Activated CD4-positive, alpha-beta T cell treated with anti-CD3 and anti-CD28 coated beads, Interleukin-2, amount 50 U/mL, for 4 hours (primary cell): Measurements from ENCODE around the gene LRRC61.
"Not testable (repeated sequence)": the region's sequence is repeated elsewhere in the genome, so short reads cannot be mapped to it uniquely, and the experiment has no call there.

ENCODE experiments used
- DNase-seq, 2 experiments: peaks; one replicate each; pipeline ENCODE4 v3.0.0-alpha.2; 2020

LRRC61 gene

DNA sequence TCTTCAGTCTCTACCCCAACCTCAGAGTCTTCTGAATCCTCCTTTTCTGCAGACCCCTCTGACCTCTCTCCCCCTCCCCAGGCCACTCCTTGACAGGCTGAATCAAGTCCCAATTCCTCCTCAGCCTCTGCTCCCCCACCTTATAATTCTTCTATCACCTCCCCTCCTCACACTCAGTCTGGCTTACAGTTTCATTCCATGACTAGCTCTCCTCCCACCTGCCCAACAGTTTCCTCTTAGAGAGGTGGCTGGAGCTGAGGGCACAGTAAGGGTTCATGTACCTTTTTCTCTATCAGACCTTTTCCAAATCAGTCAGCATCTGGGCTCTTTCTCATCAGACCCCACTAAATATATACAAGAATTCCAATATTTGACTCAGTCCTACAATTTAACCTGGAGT lies 14.6 kb upstream of the LRRC61 start:
- no peak for DNase-seq

DNA sequence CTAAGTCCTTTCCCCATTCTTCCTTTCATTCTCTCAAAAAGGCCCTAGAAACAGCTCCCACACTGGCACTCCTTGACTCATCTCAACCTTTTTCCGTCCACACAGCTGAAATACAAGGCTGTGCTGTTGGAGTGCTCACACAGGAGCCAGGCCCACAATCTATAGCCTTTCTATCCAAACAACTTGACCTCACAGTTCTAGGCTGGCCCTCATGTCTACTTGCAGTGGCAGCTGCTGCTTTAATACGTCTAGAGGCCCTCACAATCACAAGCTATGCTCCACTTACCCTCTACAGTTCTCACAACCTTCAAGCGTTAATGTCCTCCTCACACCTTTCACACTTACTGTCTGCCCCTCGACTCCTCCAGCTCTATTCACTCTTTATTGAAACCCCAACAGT lies 12.0 kb upstream of the LRRC61 start:
- DNase-seq: no peak

DNA sequence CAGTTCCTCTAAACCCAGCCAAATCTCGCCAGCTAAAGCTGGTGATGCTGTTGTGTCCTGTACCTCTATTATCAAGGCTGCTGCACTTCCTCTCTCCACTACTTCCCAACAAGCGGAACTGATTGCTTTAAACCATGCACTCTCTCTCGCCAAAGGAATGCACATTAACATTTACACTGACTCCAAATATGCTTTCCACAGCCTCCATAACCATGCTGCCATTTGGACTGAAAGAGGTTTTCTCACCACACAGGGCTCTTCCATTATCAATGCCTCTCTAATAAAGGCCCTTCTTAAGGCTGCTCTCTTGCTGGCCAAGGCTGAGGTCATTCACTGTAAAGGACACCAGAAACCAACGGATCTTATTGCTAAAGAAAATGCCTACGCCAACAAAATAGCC lies 11.4 kb upstream of the LRRC61 start:
- no peak for DNase-seq

DNA sequence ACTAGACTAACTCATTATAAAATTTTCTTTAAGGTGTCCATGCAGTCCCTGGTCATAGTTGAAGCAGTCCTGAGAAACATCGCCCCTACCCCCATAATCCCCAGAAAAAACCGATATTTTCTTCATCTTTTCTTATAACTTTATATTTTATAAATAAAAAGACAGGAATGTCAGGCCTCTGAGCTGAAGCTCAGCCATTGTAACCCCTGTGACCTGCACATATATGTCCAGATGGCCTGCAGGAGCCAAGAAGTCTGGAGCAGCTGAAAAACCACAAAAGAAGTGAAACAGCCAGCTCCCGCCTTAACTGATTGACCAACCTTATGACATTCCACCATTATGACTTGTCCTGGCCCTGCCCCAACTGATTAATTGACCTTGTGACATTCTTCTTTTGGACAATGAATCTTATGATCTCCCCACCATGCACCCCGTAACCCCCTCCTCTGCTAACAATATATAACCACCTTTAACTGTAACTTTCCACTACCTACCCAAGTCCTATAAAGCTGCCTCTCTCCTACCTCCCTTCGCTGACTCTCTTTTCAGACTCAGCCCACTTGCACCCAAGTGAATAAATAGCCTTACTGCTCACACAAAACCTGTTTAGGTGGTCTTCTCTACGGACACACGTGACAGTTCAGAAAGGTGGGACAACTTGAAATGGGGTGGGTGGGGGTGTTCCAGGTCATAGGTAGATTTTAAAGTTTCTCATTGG lies 10.3 kb upstream of the LRRC61 start:
- not testable (repeated sequence) for DNase-seq

DNA sequence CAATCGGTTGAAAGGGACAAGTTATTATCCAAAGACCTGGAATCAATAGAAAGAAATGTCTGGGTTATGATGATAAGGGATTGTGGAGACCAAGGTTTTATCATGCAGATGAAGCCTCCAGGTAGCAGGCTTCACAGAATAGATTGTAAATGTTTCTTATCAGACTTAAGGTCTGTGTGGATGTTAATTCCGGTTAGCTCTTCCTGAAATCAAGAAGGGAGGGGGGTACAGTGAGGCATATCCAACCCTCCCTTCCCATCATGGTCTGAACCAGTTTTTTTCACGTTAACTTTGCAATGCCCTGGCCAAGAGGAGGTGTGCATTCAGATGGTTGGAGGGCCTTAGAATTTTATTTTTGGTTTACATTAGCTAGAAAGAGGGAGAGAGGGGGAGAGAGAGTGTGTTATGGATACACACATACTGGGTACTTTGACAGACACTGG lies 9.8 kb upstream of the LRRC61 start:
- no peak for DNase-seq

DNA sequence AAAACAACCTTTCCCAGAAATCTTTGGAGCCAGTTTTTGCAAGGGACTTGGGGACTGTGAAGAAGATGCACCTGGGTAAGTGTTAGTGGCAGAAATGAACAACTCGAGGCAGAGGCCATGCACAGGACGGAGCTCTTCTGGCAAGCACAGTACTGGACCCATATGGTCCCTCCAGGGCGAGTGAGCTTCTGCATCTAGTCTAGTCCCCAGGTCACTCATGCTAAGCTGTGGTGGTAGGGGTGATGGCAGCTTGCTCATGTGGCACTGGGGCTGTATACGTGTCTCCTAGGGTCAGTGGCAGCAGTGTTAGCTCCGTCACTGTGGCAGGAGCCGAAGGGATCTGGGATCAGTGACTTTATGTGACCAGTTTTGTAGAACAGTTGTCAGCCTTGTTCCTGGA lies 9.3 kb upstream of the LRRC61 start:
- no peak for DNase-seq

DNA sequence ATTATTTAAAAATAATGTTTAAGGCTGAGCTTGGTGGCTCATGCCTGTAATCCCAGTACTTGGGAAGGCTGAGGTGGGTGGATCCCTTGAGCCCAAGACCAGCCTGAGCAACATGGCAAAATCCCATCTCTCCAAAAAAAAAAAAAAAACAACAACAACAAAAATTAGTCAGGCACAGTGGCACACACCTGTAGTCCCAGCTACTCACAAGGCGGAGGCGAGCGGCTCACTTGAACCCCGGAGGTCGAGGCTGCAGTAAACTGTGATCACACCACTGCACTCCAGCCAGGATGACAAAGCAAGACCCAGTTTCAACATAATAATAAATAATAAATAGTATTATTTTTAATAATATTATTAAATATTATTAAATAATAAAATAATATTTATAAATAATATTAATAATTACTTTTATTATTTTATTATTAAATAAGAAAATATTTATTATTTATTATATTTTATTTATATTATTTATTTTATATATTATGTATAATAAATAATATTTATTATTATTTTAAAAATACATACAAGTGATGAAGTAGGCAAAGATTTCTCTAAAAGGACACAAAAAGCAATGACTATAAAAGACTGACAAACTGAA lies 8.4 kb upstream of the LRRC61 start:
- no peak for DNase-seq

DNA sequence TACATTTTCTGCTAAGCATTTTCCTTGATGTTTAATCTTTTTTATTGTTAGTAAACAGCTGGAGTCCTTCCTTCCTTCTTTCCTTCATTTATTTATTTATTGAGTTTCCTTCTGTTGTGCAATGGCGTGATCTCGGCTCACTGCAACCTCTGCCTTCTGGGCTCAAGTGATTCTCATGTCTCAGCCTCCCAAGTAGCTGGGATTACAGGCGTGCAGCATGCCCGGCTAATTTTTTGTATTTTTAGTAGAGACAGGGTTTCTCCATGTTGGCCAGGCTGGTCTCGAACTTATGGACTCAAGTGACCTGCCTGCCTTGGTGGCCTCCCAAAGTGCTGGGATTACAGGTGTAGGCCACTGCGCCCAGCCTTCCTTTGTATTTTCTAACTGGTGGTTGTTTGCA lies 6.2 kb upstream of the LRRC61 start:
- DNase-seq: not testable (repeated sequence)

DNA sequence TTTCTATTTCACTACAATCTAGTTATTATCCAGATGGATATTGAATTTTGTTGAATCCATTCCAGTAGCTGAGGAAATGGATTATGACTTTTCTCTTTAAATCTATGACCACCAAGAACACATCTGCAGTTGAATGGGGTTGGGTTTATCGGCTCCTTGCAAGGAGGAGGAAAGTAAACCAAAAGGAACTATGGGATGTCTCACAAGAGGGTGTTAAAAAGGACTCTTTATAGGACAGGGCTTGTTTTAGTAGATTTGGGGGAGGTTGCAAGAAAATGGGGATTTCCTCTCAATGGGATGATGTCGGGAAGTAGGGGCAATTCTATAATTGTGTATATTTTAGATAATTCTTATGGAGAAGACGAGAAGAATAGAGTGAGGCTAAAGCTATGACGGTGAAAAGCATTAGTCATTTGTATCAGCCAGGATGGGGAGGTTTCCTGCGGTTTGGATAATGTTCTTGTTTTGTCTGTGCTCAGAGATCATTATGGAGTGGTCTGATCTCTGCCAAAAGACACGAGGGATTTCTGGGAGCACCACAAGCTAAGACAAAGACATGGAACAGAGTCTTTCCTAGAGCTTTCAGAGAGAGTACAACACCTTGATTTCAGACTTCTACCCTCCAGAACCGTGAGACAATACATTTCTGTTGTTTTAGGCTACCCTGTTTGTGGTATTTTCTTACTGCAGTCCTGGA lies 5.3 kb upstream of the LRRC61 start:
- DNase-seq: no peak

DNA sequence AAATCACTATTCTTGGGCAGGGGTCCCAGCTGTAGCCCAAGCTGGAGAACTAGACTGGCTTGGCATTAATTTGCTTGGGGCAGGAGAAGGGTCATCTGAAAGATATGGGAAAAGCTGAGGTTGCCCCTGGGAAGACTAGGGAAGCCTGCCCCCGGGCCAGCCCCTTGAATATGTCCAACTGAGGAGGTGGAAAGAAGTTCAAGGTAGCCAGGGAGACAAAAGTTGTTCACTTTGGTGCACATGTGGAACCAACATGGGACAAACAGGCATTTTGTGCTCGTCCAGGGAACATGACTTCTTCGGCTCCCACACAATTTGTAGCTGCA lies 1.4 kb upstream of the LRRC61 start:
- no peak for DNase-seq

DNA sequence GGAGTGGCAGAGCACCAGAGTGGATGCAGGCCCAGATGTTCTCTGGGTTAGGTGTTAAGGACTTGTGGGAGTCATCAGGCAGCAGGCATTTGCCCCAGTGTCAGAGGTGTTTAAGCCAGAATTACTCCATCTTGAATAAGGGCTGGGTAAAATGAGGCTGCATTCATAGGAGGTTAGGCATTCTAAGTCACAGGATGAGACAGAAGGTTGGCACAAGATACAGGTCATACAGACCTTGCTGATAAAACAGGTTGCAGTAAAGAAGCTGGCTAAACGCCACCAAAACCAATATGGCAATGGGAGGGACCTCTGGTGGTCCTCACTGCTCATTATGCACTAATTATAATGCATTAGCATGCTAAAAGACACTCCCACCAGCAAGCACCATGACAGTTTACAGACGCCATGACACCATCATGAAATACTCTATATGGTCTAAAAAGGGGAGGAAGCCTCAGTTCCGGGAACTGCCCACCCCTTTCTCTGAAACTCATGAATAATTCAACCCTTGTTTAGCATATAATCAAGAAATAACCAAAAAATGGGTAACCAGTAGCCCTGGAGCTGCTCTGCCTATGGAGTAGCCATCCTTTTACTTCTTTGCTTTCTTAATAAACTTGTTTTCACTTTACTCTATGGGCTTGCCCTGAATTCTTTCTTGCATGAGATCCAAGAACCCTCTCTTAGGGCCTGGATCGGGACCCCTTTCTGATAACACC lies 882 bp upstream of the LRRC61 start:
- DNase-seq: peak; percentile 52 to 59

DNA sequence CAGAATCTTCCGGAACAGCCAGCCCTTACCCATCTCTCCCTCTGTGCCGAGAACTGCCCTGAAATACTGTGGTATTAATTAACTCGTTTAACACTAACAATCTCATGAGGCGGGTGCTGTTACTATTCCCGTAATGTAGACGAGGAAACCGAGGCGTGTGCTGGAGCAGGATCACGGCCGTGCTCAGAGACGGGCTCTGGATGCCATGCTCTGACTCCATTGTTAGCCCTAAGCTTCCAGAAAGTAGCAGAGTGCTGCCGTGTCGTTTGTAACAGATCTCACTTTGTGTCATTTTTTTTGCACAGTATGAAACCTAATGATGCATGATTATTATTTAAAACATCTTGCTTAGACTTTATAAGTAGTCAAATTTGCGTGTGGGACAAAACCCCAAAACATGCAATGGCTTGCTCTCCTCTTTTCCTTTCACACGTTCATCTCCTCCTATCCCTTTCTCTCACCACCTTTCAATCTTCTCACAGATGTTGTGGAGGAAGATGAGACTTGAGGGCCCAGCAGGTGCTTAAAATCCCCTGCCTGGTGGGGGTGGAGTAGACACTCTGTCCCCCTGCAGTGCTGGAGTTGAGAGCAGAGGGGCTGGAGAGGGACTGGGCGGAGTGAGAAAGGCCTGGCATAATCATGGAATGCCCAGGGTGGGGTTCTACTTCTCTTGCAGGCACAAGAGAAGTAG lies 672 bp downstream of the LRRC61 start:
- DNase-seq: no peak

DNA sequence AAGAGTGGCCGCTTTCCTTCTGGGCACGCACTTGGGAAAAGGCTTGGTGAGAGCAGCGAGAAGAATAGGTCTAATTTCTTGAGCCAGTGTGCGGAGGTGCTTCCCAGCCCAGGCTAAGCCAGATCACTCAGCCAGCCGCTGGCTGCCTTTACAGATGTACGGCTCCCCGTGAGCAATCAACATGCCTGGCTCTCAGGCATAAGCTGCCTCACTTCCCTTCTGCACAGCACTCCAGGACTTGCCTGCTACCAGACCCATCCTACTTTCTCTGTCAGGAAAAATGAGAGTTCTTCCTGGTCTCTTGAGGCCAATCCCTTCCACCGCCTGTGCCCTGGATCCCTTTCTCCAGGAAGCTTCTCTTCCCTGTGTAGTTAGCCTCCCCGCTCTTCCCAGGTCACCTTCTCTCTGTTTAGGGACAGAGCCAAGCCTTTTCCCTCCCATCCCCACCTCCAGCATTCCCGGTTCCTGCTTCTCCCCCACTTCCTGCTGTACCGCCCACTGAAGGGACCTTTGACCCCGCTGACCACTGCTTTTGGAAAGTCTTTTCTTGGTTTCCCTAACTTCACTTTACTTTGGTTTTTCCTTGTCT lies 1.3 kb downstream of the LRRC61 start:
- DNase-seq: no peak

DNA sequence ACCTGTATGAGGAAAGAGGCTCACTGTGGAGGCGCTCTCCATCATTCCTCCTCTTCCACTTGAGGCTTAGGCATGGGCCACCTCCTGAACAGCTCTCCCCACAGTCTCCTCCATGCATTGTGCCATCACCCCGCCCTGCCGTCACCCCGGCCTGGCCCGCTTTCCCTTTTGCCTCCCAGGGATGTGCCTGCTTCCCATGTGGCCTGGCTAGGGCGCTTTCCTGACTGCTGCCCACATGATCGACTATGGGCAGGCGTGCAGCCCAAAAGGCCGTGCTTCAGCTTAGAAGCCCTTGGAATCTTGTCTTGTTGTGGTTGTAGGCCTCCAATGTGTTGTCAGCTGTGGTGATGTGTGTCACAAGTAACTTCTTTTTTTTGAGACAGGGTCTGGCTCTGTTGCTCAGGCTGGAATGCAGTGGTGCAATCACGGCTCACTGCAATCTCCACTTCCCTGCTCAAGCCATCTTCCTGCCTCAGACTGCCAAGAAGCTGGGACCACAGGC lies 2.0 kb downstream of the LRRC61 start:
- DNase-seq: no peak

DNA sequence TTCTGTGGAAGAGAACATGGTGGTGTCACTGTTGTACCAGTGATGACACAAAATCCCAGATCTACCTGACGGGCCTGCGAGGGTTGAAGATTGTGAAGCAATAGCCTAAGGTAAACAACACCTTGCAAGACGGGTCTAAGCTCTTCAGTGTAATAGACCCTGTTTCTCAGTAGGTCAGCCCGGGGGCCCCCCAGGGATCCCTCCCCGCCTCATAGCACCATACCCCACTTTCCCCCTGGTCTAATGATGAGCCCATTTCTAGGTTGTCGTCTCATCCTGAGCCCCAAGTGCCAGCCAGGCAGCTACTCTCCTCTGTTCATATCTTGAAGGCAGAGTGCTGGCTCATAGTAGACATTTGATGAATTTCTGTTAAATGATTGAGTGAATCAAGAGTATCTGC lies 2.7 kb downstream of the LRRC61 start:
- no peak for DNase-seq

DNA sequence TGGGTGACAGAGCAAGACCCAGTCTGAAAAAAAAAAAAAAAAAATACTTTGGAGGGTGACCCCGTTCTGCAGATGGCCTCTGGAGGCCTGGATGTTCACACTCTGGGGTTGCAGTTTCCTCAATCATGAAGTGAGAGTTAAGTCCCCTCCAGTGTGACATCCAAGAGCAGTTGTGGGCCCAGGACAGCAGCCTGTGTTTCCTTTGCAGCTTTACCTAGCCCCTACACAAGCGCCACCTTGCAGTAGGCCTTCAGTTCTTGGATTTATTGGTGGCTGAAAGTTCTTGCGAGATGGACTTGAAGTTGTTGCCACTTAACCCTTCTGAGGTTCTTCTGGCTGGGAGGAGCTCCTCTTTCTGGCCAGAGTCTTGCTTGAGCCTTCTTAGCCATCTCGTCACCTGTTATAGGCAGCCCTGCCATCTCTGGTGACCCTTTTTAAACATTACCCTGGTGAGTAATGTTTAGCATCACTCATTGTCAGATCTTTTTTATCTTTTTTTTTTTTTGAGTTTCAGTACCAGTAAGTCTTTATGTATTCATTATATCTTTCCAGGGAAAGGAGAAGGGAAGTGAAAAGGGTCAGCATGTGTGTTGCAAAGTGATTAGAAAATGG lies 3.6 kb downstream of the LRRC61 start:
- DNase-seq: no peak

DNA sequence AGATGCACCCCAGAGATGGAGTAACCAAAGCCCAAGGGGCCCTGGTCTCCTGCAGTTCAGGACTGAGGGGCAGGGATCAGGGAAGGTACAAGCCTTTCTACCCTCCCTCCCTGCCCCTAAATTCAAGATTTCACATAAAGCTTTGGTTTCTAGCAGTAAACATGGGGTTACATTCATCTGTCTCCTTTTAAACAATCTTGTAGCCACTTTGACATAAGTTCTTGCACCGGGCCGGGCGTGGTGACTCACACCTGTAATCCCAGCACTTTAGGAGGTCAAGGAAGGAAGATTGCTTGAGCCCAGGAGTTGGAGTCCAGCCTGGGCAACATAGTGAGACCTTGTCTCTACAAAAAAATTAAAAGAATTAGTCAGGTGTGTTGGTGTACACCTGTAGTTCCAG lies 4.2 kb downstream of the LRRC61 start:
- DNase-seq: no peak

DNA sequence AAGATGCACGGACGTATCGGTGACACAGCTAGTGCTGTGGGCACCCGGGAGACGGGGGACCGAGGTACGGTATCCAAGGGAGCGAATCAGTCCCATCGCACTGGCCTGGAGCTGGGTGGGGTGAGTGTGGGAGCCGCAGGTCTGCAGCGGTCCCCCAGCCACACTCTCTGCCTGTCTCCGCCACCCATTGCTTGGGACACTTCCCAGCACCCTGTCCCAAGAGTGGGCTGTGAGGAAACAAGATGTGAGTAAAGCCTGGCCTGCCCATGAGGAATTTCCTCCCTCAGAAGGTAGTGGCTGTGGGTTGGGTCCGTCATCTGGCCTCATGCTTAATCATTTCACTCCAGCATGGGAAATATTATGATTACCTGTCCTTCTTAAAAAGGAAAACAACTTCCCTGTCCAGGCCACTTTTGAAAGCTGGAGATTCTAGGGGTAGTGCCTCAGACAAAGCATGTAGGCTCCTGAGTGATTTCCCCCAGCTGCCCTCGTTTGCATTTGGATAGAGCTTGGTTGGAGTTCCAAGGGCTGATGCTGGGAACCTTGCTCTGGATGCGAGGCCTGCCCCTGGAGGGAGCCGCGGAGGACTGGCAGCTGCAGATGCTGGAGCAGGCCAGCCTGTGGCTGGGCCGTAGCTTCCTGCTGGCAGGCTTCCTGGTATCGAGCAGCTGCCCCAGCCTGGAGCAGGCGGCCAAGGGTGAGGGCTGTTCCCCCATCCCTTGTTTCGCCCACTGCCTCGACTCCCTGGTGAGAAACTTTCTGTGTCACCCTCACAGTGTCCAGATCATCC lies 6.4 kb downstream of the LRRC61 start:
- no peak for DNase-seq

DNA sequence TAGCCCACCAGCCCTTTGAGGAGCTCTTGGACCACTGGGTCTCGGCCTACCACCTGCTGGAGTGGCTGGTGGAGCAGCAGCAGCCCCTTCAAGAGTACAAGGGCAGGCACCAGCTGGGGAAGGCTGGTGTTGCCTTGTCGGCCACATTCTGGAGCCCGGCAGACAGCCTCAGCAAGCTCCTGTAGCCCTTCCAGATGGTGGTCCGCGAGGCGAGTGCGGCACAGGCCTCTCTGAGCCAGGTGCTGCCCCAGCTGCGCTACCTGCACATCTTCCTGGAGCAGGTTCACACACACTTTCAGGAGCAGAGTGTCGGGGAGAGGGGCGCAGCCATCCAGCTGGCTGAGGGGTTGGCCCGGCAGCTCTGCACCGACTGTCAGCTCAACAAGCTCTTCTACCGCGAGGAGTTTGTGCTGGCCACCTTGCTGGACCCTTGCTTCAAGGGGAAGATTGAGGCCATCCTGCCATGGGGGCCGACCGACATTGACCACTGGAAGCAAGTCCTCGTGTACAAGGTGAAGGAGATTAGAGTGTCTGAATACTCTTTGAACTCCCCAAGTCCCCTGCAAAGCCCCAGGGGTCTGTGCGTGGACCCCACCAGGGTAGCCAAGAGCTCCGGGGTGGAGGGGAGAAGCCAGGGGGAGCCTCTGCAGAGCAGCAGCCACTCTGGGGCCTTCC lies 7.2 kb downstream of the LRRC61 start:
- no peak for DNase-seq

DNA sequence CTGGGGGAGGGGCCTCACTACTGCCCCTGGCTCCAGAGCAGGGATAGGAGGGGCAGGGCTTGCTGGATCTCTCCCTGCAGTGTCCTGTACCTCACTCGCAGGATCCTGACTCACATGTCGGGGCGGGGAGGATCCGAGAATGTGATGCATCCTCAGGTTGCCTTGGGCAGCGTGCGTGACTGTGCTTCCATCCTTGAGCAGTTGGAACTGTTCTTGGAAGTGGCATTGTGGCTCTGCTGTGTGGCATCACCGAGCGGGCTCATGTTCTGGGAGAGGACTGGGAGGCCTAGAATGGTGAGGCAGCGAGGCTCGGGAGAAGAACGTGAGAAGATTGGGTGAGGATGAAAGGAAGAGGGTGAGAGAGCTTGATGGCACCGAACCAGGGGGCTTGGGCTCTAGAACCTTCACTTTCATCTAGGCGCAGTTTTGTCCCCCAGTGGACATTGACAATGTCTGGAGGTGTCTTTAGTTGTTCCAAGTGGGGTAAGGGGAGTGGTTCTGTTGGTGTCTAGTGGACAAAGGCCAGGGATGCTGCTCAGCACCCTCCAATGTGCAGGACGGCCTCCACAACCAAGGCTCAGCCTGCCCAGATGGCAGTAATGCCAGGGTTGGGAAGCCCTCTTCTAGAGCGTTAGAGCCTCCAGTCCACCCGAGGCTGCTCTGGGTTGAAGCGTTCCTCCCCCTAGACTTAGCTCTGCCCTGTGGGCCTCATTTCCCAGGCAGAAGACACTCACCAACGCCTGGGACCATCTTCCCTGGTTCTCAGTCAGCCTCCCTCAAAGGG lies 9.9 kb downstream of the LRRC61 start:
- DNase-seq: no peak
